HG02798 (cell line): ENCODE measurements around the gene RNF215.
"Not testable (repeated sequence)": the region's sequence is repeated elsewhere in the genome, so short reads cannot be mapped to it uniquely, and the experiment has no call there.

Experiments used
- ATAC-seq: cut with Tn5 transposase; IDR thresholded peaks from one replicate; pipeline ENCODE4 v1.9.1; 2021; ENCODE audit warnings: mild to moderate bottlenecking; ENCODE audit not compliant: unreplicated experiment, poor library complexity

Gene RNF215

GRCh38 chr22:30368420-30368819 lies 18.8 kb downstream of the RNF215 start:
- ATAC-seq: no peak

- ATAC-seq: no peak
These were observed 21.3 kb downstream of the RNF215 start for GRCh38 chr22:30365891-30366290.

GRCh38 chr22:30362651-30363281 lies 24.4 kb downstream of the RNF215 start:
- no peak for ATAC-seq

GRCh38 chr22:30361916-30362650 lies 25.1 kb downstream of the RNF215 start:
- ATAC-seq: no peak

GRCh38 chr22:30358541-30358940 lies 28.7 kb downstream of the RNF215 start:
- no peak for ATAC-seq

GRCh38 chr22:30357650-30358215 lies 29.5 kb downstream of the RNF215 start:
- no peak for ATAC-seq

GRCh38 chr22:30357236-30357570 lies 30.0 kb downstream of the RNF215 start:
- no peak for ATAC-seq

- ATAC-seq: peak; percentile 94
These were observed 30.6 kb downstream of the RNF215 start, which contains the start of the genes CCDC157 and SF3A1 for GRCh38 chr22:30356449-30357235. CCDC157 (plus strand) TSS chr22:30357007; CDS start chr22:30366001, 8,994 bp downstream. SF3A1 (minus strand) TSS chr22:30356894; CDS start chr22:30356792, 102 bp downstream.

- no peak for ATAC-seq
These were observed 32.6 kb downstream of the RNF215 start for GRCh38 chr22:30354644-30355043.

- ATAC-seq: no peak
These were observed 36.0 kb downstream of the RNF215 start for GRCh38 chr22:30351226-30351625.

- no peak for ATAC-seq
These were observed 38.4 kb downstream of the RNF215 start for GRCh38 chr22:30348809-30349208.

GRCh38 chr22:30348404-30348803 lies 38.8 kb downstream of the RNF215 start:
- no peak for ATAC-seq

- ATAC-seq: no peak
These were observed 39.8 kb downstream of the RNF215 start for GRCh38 chr22:30347255-30347892.

GRCh38 chr22:30344447-30345200 lies 42.6 kb downstream of the RNF215 start:
- no peak for ATAC-seq

GRCh38 chr22:30340911-30341685 lies 46.1 kb downstream of the RNF215 start:
- ATAC-seq: no peak

GRCh38 chr22:30338802-30339201 lies 48.4 kb downstream of the RNF215 start:
- no peak for ATAC-seq

- ATAC-seq: not testable (repeated sequence)
These were observed 48.9 kb downstream of the RNF215 start for GRCh38 chr22:30338341-30338740.

GRCh38 chr22:30337461-30337778 lies 49.8 kb downstream of the RNF215 start:
- ATAC-seq: no peak
